Measurements from ENCODE around the gene FGF4. TPM values are rescaled to one million over a fixed set of nuclear protein-coding genes. Genes with fewer than 3 reads are reported as not detected.

Gene FGF4
- total RNA-seq, 1 experiment from 2014 or later = 5.9 TPM

DNA sequence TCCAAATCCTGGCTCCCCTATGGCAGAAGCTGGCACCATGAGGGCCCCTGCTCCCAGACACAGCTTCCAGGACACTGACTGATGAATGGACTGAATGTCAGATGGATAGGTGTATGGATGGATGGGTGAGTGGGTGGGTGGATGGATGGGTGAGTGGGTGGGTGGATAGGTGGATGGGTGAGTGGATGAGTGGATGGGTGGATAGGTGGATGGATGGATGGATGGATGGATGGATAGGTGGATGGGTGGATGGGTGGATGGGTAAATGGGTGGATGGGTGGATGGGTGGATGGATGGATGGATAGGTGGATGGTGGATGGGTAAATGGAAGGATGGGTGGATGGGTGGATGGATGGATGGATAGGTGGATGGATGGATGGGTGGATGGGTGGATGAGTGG, 39.8 kb upstream of the FGF4 start (continued):
- TF ChIP-seq, protein P1, sequence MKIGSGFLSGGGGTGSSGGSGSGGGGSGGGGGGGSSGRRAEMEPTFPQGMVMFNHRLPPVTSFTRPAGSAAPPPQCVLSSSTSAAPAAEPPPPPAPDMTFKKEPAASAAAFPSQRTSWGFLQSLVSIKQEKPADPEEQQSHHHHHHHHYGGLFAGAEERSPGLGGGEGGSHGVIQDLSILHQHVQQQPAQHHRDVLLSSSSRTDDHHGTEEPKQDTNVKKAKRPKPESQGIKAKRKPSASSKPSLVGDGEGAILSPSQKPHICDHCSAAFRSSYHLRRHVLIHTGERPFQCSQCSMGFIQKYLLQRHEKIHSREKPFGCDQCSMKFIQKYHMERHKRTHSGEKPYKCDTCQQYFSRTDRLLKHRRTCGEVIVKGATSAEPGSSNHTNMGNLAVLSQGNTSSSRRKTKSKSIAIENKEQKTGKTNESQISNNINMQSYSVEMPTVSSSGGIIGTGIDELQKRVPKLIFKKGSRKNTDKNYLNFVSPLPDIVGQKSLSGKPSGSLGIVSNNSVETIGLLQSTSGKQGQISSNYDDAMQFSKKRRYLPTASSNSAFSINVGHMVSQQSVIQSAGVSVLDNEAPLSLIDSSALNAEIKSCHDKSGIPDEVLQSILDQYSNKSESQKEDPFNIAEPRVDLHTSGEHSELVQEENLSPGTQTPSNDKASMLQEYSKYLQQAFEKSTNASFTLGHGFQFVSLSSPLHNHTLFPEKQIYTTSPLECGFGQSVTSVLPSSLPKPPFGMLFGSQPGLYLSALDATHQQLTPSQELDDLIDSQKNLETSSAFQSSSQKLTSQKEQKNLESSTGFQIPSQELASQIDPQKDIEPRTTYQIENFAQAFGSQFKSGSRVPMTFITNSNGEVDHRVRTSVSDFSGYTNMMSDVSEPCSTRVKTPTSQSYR (CRISPR knock-in tag; IDR thresholded peaks at IDR 0.05) = no peak
- TF ChIP-seq ZNF263 (CRISPR knock-in tag; IDR thresholded peaks at IDR 0.05; ENCODE audit: low read depth) (no peak), ZNF416 (CRISPR knock-in tag; IDR thresholded peaks at IDR 0.05) (no peak), RORB (CRISPR knock-in tag; IDR thresholded peaks at IDR 0.05) (no peak), MYBL2 (CRISPR knock-in tag; IDR thresholded peaks at IDR 0.05) (no peak), ZNF671 (CRISPR knock-in tag; IDR thresholded peaks at IDR 0.05) (no peak)
- TF ChIP-seq, protein P2, sequence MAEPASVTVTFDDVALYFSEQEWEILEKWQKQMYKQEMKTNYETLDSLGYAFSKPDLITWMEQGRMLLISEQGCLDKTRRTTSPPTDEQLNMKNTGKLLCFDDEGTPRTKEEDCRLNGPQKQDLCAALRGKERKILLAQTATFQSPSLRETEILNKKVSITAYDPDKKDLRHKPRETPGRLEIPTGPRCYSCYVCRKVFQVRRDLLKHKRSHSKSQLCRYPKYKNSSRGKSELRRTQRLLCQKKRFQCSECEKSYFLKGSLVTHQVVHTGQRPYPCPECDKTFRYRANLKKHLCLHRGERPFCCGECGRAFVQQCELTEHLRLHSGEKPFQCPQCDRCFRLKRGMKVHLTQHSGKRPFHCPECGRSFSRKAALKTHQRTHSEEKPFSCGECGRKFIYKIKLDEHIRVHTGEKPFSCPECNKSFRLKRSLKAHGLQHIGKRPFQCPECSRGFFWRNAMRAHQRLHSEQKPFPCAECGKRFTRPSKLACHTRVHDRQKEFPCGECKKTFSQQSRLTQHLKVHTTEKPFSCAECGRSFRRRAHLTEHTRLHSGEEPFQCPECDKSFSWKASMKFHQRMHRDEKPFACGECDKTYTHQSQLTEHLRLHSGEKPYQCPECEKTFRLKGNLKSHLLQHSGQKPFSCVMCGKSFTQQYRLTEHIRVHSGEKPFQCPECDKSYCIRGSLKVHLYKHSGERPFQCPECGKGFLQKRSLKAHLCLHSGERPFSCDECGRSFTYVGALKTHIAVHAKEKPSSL (CRISPR knock-in tag; conservative IDR thresholded peaks at IDR 0.05) = no peak
- TF ChIP-seq, protein P3, sequence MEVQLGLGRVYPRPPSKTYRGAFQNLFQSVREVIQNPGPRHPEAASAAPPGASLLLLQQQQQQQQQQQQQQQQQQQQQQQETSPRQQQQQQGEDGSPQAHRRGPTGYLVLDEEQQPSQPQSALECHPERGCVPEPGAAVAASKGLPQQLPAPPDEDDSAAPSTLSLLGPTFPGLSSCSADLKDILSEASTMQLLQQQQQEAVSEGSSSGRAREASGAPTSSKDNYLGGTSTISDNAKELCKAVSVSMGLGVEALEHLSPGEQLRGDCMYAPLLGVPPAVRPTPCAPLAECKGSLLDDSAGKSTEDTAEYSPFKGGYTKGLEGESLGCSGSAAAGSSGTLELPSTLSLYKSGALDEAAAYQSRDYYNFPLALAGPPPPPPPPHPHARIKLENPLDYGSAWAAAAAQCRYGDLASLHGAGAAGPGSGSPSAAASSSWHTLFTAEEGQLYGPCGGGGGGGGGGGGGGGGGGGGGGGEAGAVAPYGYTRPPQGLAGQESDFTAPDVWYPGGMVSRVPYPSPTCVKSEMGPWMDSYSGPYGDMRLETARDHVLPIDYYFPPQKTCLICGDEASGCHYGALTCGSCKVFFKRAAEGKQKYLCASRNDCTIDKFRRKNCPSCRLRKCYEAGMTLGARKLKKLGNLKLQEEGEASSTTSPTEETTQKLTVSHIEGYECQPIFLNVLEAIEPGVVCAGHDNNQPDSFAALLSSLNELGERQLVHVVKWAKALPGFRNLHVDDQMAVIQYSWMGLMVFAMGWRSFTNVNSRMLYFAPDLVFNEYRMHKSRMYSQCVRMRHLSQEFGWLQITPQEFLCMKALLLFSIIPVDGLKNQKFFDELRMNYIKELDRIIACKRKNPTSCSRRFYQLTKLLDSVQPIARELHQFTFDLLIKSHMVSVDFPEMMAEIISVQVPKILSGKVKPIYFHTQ (CRISPR knock-in tag; IDR thresholded peaks at IDR 0.05) = no peak
- TF ChIP-seq, protein P4, sequence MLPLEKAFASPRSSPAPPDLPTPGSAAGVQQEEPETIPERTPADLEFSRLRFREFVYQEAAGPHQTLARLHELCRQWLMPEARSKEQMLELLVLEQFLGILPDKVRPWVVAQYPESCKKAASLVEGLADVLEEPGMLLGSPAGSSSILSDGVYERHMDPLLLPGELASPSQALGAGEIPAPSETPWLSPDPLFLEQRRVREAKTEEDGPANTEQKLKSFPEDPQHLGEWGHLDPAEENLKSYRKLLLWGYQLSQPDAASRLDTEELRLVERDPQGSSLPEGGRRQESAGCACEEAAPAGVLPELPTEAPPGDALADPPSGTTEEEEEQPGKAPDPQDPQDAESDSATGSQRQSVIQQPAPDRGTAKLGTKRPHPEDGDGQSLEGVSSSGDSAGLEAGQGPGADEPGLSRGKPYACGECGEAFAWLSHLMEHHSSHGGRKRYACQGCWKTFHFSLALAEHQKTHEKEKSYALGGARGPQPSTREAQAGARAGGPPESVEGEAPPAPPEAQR (CRISPR knock-in tag; IDR thresholded peaks at IDR 0.05) = no peak

DNA sequence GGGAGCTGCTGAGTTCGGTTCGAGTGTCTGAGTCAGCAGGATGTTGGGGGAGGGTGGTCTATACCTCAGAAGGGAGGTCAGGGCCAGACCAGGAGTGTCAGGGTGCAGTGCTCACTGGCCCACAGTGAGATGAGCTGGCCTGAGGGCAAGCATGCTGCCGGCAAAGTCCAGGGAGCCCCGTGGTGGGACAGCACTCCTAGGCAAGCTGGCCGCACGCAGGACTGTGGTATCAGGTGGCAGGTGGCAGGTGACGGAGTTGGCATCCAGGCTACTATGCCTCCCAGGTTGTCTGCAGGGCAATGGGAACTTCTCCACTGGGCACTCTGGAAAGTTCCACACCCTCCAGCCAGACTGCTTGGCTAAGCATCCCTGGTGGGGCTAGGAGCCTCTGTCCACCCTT, 39.3 kb upstream of the FGF4 start:
- Mint-ChIP-seq H3K4me3 (no peak overlapping the region), H3K9me3 (no peaks in the 10 kb centered on the region), H3K27ac (no peak overlapping the region), H3K36me3 (no peaks in the 10 kb centered on the region), H3K4me1 (0 out of 2 replicates have a peak, but pooled peaks cover 4% of the 10 kb centered on the region), H3K27me3 (ENCODE audit: low read depth) (peaks cover 61% of the 10 kb centered on the region)
- ChIA-PET CTCF (interaction anchor here (1.5 kb wide), 1 partner anchor 110 kb away, joined by 4 read pairs; no protein-coding TSS in a partner anchor), POLR2A (no interaction called here)
- no peak for DNase-seq (ENCODE audit: low spot score)
- no peak for ATAC-seq
- TF ChIP-seq, protein P5, sequence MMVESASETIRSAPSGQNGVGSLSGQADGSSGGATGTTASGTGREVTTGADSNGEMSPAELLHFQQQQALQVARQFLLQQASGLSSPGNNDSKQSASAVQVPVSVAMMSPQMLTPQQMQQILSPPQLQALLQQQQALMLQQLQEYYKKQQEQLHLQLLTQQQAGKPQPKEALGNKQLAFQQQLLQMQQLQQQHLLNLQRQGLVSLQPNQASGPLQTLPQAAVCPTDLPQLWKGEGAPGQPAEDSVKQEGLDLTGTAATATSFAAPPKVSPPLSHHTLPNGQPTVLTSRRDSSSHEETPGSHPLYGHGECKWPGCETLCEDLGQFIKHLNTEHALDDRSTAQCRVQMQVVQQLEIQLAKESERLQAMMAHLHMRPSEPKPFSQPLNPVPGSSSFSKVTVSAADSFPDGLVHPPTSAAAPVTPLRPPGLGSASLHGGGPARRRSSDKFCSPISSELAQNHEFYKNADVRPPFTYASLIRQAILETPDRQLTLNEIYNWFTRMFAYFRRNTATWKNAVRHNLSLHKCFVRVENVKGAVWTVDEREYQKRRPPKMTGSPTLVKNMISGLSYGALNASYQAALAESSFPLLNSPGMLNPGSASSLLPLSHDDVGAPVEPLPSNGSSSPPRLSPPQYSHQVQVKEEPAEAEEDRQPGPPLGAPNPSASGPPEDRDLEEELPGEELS (CRISPR knock-in tag; IDR thresholded peaks at IDR 0.05) = no peak
- TF ChIP-seq ZNF232 (CRISPR knock-in tag; IDR thresholded peaks at IDR 0.05) (no peak), EMX1 (CRISPR knock-in tag; IDR thresholded peaks at IDR 0.05) (no peak), ZNF121 (CRISPR knock-in tag; IDR thresholded peaks at IDR 0.05) (no peak), ATF1 (CRISPR knock-in tag; IDR thresholded peaks at IDR 0.05) (no peak)
- TF ChIP-seq, protein P6, sequence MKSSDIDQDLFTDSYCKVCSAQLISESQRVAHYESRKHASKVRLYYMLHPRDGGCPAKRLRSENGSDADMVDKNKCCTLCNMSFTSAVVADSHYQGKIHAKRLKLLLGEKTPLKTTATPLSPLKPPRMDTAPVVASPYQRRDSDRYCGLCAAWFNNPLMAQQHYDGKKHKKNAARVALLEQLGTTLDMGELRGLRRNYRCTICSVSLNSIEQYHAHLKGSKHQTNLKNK (CRISPR knock-in tag; IDR thresholded peaks at IDR 0.05) = no peak
- TF ChIP-seq, protein P7, sequence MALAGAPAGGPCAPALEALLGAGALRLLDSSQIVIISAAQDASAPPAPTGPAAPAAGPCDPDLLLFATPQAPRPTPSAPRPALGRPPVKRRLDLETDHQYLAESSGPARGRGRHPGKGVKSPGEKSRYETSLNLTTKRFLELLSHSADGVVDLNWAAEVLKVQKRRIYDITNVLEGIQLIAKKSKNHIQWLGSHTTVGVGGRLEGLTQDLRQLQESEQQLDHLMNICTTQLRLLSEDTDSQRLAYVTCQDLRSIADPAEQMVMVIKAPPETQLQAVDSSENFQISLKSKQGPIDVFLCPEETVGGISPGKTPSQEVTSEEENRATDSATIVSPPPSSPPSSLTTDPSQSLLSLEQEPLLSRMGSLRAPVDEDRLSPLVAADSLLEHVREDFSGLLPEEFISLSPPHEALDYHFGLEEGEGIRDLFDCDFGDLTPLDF (CRISPR knock-in tag; IDR thresholded peaks at IDR 0.05) = no peak
- TF ChIP-seq, protein P8, sequence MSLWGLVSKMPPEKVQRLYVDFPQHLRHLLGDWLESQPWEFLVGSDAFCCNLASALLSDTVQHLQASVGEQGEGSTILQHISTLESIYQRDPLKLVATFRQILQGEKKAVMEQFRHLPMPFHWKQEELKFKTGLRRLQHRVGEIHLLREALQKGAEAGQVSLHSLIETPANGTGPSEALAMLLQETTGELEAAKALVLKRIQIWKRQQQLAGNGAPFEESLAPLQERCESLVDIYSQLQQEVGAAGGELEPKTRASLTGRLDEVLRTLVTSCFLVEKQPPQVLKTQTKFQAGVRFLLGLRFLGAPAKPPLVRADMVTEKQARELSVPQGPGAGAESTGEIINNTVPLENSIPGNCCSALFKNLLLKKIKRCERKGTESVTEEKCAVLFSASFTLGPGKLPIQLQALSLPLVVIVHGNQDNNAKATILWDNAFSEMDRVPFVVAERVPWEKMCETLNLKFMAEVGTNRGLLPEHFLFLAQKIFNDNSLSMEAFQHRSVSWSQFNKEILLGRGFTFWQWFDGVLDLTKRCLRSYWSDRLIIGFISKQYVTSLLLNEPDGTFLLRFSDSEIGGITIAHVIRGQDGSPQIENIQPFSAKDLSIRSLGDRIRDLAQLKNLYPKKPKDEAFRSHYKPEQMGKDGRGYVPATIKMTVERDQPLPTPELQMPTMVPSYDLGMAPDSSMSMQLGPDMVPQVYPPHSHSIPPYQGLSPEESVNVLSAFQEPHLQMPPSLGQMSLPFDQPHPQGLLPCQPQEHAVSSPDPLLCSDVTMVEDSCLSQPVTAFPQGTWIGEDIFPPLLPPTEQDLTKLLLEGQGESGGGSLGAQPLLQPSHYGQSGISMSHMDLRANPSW (CRISPR knock-in tag; conservative IDR thresholded peaks at IDR 0.05; ENCODE audit: low read depth) = no peak
